ENCODE measurements around the gene AOC2.
"Not testable (repeated sequence)": the region's sequence is repeated elsewhere in the genome, so short reads cannot be mapped to it uniquely, and the experiment has no call there.

The AOC2 gene

DNA sequence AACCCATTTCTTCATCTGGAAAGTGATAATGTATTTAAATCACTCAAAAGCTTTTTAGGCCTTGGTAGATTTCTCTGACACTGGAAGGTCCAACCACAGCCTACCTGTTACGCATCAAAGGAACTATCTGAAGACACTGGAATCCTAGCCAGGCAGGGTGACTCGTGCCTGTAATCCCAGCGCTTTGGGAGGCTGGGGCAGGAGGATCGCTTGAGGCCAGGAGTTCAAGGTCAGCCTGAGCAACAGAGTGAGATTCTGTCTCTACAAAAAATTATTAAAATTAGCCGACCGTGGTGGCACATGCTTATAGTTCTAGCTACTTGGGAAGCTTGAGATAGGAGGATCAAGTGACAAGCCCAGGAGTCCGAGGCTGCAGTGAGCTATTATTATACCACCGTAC is 37.8 kb downstream of the AOC2 start:
- no peak for DNase-seq

DNA sequence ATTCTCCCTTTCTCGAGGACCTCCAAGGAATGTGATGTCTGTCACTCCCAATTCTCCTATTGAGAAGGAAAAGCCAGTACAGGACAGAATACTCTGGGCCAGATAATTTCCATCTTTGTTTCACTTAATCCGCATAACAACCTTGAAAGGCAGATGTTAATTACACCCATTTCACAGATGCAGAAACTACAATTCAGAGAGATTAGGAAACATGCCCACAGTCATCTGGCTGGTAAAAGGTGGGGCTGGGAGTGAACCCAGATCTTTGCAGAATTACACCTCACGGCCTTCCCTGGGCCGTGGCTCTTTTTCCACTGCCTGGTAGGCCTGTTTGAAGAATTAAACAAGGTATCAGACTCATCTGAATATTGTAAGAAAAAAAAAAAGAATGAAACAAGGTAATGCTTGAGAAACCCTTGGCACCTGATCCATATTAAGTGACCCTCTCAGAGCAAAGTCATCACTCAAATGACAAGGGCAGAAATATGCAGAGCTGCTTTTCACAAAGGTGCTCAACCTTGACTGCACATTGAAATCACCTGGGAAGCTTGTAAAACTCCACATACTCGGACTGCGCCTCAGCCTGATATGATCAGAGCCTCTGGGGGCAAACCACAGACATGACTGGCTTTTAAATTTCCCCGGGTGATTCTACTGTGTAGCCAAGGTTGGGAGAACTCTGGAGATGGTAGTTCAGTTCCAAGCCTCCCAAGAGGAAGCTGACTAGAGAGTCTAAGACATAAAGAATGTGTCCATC is 39.6 kb downstream of the AOC2 start:
- DNase-seq, result no peak

DNA sequence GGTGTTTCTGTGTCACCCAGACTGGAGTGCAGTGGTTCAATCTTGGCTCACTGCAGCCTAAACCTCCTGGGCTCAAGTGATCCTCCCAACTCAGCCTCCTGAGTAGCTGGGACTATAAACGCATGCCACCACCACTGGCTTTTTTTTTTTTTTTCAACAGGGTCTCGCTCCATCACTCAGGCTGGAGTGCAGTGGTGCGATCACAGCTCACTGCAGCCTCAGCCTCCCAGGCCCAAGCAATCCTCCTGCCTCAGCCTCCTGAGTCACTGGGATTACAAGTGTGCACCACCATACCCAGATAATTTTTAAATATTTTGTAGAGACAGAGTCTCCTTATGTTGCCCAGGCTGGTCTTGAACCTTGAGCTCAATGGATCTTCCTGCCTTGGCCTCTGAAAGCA is 41.4 kb downstream of the AOC2 start:
- not testable (repeated sequence) for DNase-seq

DNA sequence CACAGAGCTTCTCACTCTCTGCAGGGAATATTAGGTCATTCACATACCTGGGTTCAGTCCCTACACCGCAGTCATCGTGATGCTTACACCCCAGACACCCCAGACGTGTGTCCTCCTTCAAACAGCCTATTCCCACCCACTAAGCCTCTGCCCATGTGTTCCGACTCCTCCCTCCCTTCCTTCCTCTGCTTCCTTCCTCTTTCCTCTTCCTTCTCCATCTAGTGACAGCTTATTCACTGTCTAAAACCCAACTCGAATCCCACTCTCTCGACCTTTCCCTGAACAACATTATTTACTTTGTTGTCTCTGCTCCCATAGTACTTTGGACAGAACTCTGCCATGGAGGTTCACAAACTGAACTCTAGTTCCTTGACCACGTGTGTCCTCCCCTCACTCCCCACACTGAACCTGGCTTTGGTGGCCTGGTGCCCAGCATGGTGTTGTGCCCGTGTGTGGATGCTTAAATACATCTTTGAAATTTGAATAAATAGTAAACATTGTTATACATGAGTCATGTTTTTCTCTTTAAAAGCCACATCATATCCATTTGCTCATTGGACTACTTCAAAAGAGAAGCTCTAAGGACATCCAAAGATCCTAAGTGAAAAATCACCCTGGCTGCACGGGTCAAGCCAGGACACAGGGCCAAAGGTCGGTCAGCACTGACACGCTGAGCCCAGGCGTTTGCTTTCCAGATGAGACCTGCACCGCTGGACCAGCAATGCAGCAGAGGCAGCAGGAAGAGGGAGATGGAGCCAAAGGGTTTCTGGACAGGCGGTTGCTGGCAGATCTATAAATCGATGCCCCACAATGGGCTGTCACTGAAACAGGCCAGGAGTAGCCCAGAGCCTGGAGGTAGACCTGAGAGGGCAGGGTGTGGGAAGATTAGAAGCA is 42.1 kb downstream of the AOC2 start:
- no peak for DNase-seq

DNA sequence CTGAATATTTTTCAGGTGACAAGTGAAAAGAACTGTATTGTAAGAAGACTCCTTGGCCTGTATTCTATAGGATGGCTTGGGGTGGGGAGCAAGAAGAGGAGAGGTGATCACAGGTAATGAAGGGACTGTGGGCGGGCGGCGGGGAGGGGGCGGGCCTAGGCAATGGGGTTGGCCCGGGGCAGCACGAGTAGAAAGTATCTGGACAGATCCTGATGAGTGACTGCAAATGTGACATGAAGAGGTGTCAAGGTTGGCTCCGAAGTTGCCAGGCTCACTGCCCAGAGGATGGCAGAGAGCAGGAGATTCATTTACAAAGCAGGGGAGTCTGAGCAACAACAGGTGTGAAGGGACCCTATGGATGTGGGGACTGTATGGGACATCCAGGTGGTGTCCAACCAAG is 45.4 kb downstream of the AOC2 start:
- no peak for DNase-seq

DNA sequence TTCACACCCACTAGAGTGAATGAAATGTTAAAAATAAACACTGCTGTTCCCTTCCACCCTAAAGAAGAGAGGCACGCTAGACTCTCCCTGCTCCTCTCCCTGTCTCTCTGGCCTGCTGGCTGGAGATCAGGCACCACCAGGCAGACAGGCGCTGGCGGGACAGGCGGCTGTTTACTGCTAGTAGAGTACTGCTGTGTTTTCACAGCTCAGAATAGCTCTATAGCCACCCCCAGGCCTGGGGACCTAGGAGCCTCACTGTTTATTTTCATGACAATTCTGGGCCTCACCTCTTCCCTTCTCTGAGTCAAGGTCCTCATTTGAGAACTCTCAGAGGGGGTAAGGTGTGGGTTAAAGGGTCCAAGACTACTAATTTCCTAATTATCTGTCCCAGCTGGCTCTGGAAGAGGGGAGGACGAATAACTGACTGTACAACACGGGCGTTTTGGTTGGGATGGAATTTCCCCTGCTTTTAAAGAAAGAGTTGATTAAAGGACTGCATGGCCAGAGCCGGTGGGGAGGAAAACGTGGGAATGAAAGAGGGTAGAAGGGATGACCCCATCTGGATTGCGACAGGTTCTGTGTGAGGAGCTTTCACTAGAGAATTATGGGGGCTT is 47.3 kb downstream of the AOC2 start:
- no peak for DNase-seq

DNA sequence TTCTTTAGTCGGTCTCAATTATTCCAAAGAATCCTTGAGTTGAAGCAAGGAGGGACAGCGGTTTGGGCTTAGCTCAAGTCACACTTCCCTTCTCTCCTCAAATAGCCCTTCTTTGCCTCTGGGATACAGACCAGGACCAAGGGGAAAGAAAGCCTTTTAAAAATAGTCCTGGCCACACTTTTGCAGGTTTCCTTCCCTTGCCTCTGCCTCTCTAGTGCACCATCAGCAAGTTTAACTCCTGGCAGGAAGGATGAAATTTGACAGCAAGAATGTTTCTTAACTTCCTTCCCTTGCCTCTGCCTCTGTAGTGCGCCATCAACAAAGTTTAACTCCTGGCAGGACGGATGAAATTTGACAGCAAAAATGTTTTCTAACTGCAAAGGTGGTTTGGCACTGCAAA is 49.0 kb downstream of the AOC2 start:
- no peak for DNase-seq

DNA sequence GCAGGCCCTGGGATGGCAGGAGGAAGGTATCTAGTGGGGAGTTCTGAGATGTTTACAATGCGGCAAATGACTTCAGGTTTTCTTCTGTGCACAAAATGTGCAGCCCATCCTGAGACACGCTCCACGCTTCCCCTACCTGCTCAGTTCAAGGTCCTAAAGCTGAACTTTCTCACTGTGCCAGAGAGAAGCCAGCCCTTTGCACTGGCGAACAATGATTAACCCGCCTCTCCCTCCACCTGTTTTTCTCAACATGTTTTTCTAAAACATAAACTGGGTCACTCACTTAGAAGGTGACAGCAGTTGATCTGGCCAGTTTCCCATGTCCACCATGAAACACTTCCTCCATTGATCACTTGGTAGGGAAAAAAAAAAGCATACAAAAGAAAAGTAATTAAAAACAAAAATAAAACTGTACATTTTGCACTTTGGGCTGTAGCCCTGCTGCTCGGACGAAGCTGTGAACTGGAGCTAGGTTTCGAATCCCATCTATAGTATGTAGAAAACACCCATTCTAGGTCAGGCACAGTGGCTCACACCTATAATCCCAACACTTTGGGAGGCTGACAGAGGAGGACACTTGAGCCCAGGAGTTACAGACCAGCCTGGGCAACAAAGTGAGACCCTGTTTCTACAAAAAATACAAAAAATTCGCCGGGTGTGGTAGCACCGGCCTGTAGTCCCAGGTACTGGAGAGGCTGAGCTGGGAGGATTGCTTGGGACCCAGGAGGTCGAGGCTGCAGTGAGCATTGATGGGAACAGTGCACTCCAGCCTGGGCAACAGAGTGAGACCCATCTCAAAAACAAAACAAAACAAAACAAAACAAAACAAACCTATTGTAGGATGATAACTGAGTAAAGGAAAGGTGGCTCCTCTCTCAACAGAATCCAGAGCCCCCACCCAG is 50.2 kb downstream of the AOC2 start:
- DNase-seq, result no peak

DNA sequence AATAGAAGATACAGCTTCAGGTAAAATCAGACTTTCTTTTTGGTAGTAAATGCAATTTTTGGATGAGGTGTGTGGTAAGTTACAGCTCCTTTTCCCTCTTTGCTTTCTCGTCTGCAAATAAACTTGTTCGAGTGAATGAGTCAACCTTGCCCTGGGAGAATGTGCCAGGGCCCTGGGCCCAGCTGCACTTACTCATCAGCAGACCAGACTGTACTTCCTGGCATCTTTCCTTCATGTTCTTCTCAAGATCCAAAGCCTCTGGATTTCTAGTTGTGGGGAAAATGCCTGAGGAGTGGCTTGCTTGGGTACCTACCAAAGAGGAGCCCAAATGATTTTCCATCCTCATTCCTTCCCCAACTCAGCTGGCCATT is 50.8 kb downstream of the AOC2 start:
- no peak for DNase-seq

DNA sequence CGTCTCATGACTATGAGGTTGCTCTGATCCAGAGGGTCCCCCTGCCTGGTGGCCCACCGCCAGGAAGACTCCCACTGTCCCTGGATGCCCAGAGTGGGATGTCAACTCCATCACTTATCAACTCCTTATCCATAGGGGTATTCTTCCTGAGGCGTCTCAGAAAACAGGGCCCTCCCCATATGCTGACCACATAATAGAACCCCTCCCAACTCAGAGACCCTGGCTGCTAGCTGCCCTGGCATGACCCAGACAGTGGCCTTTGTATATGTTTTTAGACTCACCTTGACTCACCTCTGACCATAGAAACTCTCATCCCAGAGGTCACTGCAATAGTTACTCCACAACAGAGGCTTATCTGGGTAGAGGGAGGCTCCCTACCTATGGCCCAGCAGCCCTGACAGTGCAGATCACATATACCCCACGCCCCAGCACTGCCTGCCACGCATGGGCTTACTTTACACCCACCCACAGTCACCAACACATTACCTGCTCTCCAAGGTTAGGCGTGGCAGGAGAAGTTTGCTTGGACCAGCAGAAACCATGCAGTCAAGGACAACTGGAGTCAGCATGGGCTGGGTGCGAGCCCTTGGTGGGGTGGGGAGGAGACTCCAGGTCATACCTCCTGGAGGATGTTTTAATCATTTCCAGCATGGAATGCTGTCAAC is 53.9 kb downstream of the AOC2 start:
- no peak for DNase-seq

DNA sequence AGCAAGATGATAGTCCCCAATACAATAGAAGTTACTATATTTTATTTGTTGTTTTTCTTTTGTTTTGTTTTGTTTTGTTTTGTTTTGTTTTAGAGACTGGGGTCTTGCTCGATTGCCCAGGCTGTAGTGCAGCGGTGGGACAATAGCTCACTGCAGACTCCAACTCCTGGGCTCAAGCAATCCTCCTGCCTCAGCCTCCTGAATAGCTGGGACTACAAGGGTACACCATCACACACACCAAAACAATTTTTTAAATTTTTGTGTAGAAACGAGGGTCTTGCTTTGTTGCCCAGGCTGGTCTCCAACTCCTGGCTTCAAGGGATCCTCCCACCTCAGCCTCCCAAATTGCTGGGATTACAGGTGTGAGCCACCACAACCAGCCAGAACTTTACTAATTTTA is 55.6 kb downstream of the AOC2 start:
- DNase-seq, result not testable (repeated sequence)

Data from hematopoietic multipotent progenitor cell treated with erythropoietin and hydrocortisone succinate and interleukin-3 and kit ligand, for 6 days (in vitro differentiated cells).